ENCODE measurements around the gene CEP68. TPM values are rescaled to one million over a fixed set of nuclear protein-coding genes. Genes with fewer than 3 reads are reported as not detected.

Gene CEP68
- total RNA-seq, 4 donors from 2014 or later: 3.9 to 17.4 (median 8.6) TPM

DNA sequence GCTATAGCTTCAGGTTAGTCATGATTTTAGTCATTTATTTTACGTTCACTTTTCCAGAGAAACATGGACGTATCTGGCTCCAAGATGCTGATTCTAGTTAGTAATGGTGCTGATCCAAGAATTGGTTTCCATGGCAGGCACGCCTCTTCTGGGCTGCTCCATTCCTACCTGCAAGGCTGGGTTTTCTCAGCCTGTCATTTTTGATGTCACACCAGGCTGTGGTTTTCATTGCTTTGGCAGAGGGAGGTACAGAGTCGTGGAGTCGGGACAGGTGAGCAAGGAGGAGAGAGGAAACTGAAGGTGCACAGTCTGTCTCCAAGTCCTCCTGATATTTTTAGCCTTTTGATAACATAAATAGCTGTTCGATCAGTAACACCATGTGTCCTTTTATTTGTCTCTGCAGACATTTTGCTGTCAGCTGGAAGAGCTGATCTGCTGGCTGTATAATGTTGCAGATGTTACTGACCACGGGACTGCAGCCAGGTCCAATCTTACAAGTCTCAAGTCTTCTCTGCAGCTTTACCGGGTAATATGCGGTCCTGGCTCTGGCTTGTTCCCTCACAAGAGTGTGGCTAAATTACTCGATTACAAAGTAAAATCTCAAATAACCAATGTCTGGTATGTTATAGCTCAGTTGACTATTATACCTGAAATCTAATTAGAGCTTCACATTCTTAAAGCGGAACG lies 17.8 kb downstream of the CEP68 start:
- peaks cover 16 to 63% (median 36%) of the 10 kb centered on the region in 3 donors for H3K4me1 ChIP-seq
- no peaks in the 10 kb centered on the region for H3K9me3 ChIP-seq
- H3K4me3 ChIP-seq: no peak overlapping the region
- WGBS, 2 donors: 77 to 82% methylated on average over 12 of the region's 12 CpGs
- intact Hi-C loops (cut with DNase I): loop anchor here (10.0 kb wide), 1 partner anchor 51 kb away; no protein-coding TSS in a partner anchor
- peaks cover 9 to 84% (median 14%) of the 10 kb centered on the region in 3 donors for H3K36me3 ChIP-seq
- H3K27me3 ChIP-seq: no peaks in the 10 kb centered on the region
- DNase-seq: no peak
- no peak for TF ChIP-seq POLR2A (IDR thresholded peaks at IDR 0.05)
- TF ChIP-seq, protein P1, sequence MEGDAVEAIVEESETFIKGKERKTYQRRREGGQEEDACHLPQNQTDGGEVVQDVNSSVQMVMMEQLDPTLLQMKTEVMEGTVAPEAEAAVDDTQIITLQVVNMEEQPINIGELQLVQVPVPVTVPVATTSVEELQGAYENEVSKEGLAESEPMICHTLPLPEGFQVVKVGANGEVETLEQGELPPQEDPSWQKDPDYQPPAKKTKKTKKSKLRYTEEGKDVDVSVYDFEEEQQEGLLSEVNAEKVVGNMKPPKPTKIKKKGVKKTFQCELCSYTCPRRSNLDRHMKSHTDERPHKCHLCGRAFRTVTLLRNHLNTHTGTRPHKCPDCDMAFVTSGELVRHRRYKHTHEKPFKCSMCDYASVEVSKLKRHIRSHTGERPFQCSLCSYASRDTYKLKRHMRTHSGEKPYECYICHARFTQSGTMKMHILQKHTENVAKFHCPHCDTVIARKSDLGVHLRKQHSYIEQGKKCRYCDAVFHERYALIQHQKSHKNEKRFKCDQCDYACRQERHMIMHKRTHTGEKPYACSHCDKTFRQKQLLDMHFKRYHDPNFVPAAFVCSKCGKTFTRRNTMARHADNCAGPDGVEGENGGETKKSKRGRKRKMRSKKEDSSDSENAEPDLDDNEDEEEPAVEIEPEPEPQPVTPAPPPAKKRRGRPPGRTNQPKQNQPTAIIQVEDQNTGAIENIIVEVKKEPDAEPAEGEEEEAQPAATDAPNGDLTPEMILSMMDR (IDR thresholded peaks at IDR 0.05): no peak
- no peak overlapping the region for H3K27ac ChIP-seq

GRCh38 chr2:65075176-65075575 lies 19.0 kb downstream of the CEP68 start:
- peak overlapping the region in 3 of 4 donors; percentile 49 to 63 (median 50) for H3K27ac ChIP-seq
- intact Hi-C loops (cut with DNase I): loop anchor here (10.0 kb wide), 1 partner anchor 50 kb away; no protein-coding TSS in a partner anchor
- 61% methylated on average over 8 to 9 of the region's 9 CpGs for WGBS, 2 donors

DNA sequence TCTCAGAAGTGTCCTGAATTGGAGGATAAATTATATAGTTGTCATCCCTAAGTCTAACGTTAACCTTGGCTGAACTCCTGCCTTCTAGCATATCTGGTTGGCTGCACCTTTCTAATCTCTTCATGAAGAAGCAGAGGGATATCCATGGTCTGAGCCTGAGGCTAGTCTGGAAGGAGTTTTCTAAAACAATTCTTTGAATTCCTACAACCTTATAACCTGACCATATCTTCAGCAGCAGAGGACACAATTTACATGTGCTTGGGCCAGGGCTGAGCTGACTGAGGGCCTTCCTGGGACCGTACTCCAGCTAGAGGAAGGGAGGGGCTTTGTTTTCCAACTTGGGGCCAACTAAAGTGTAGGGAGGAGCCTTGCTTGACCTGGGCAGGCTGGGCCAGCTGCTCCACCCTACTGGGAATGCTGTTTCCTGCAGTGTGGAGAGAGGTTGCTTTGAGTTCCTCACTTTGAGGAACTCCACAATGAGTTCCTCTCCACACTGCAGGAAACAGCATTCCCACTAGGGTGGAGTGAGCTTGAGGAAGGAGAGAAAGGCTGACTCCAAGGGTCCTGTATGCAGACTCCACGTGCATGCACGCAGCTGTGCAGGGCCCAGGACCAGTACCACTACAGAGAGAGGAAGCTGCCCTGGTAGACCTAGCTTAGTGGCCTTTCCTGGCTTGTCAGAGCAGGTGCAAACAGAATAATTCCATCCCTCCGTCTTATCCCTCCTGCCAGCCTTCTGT lies 19.6 kb downstream of the CEP68 start:
- intact Hi-C loops (cut with DNase I): loop anchor here (10.0 kb wide), 1 partner anchor 49 kb away; no protein-coding TSS in a partner anchor

More at GRCh38 chr2:65075176-65075575, 19.0 kb downstream of the CEP68 start:
- Histone ChIP-seq H3K4me3 (no peak overlapping the region), H3K36me3 (peaks cover 9 to 86% (median 19%) of the 10 kb centered on the region in 3 donors), H3K27me3 (no peaks in the 10 kb centered on the region), H3K4me1 (peaks cover 14 to 52% (median 24%) of the 10 kb centered on the region in 3 donors), H3K9me3 (no peaks in the 10 kb centered on the region)
- no peak for DNase-seq
- no peak for TF ChIP-seq POLR2A (IDR thresholded peaks at IDR 0.05)
- TF ChIP-seq, protein P1 (IDR thresholded peaks at IDR 0.05): no peak

GRCh38 chr2:65076345-65076710 lies 20.1 kb downstream of the CEP68 start:
- TF ChIP-seq, protein P1 (IDR thresholded peaks at IDR 0.05): no peak
- no peak for TF ChIP-seq POLR2A (IDR thresholded peaks at IDR 0.05)
- Histone ChIP-seq H3K27ac (peak overlapping the region; percentile 49 to 63 (median 50)), H3K9me3 (no peaks in the 10 kb centered on the region), H3K27me3 (no peaks in the 10 kb centered on the region), H3K4me3 (no peak overlapping the region), H3K4me1 (peaks cover 14 to 44% (median 15%) of the 10 kb centered on the region in 3 donors), H3K36me3 (peaks cover 9 to 86% (median 19%) of the 10 kb centered on the region in 3 donors)
- no peak for DNase-seq
- WGBS, 2 donors: 16 to 23% methylated on average over 6 of the region's 7 CpGs
- intact Hi-C loops (cut with DNase I): loop anchor here (10.0 kb wide), 1 partner anchor 48 kb away; no protein-coding TSS in a partner anchor

More for the DNA sequence above, 19.6 kb downstream of the CEP68 start:
- no peaks in the 10 kb centered on the region for H3K27me3 ChIP-seq
- H3K4me3 ChIP-seq: no peak overlapping the region
- no peak for DNase-seq
- H3K36me3 ChIP-seq: peaks cover 9 to 86% (median 19%) of the 10 kb centered on the region in 3 donors
- H3K27ac ChIP-seq: peak overlapping the region; percentile 49 to 63 (median 50)
- TF ChIP-seq POLR2A (IDR thresholded peaks at IDR 0.05): no peak
- TF ChIP-seq, protein P1 (IDR thresholded peaks at IDR 0.05): peak in 2 of 6 experiments; percentile 7 to 14
- WGBS, 2 donors: 0 to 26% methylated on average over 2 of the region's 5 CpGs
- peaks cover 14 to 46% (median 18%) of the 10 kb centered on the region in 3 donors for H3K4me1 ChIP-seq
- no peaks in the 10 kb centered on the region for H3K9me3 ChIP-seq

Data from esophagus squamous epithelium (tissue), 5 donors.